ENCODE measurements around the gene CCDC106.

CCDC106 gene

DNA sequence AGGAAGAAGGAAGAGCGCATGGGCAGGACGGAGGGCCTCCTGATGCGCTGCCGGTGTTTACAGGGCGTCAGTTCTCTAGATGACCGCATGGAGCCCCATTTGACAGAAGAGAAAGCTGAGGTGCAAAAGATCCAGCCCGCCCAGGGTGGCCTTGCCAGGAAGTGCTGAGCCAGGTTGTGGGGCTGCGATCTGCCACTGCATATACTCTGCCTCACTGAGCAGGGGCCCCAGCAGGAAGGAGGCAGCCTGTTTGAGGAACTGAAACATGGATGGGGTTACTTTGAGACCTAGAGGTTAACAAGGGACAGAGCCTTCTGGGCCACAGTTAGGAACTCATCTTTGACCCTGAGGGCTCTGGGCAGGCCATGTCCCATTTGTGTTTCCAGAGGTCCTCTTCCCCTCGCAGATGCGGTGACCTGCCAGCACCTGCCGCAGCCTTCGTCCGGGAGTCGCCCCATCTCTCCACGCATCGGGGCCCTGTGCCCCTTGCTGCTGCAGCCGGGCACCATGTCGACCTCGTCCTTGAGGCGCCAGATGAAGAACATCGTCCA is 30.2 kb downstream of the CCDC106 start:
- H3K4me1 ChIP-seq (ENCODE audit: control insufficient read depth, insufficient read depth, low read length): peaks cover 60% of the 10 kb centered on the region
- H3K36me3 ChIP-seq (ENCODE audit: control insufficient read depth, insufficient read depth, low read length): peaks cover 32% of the 10 kb centered on the region
- H3K9ac ChIP-seq (ENCODE audit: low read length): no peak overlapping the region
- no peaks in the 10 kb centered on the region for H3K27me3 ChIP-seq (ENCODE audit: control insufficient read depth, insufficient read depth, low read length)
- no peaks in the 10 kb centered on the region for H3K9me3 ChIP-seq (ENCODE audit: control insufficient read depth, low read length)
- no peak overlapping the region for H3K4me3 ChIP-seq (ENCODE audit: low read length)

DNA sequence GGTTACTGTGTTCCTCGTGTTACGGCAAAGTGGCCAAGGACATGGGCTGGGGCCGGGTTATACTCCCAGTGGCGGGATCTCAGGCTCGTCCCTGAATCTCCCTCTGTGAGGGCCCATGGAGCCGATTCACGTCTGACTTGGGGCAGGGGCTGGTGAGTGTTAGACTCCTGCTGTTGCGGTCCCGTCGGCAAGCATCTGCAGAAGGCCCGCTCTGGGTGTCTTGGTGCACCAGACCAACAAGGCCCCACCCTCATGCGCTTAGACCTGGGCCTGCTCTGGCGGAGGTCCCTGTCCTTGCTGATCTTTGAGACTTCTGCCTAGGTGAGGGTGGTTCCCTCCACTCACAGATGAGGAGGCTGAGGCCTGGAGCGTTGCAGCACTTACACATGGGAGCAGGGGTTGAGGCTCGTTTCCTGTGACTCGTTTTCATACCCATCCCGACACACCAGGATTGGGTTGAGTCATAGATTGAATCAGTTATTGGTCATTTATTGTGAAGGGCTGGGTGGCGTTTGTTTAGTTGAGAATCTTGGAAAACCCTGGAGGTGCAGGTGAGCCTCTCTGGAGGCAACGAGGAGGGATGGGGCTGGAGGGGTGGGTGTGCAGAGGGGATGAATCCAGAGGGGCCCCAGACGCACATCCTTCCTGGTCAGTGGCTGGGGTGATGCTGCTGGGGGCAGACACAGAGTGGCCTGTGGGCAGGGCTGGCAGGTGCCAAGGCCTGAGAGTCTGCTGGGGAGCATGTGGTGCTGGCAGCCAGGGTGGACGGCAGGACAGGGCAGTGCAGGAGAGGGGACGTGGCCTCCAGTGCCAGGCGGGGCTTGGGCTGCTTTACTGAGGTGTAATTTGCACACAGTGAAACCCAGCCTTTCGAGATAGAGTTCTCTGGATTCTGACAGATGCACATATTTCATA is 31.6 kb downstream of the CCDC106 start:
- H3K4me1 ChIP-seq (ENCODE audit: control insufficient read depth, insufficient read depth, low read length): peaks cover 73% of the 10 kb centered on the region
- H3K9ac ChIP-seq (ENCODE audit: low read length): no peak overlapping the region
- H3K9me3 ChIP-seq (ENCODE audit: control insufficient read depth, low read length): no peaks in the 10 kb centered on the region
- H3K27me3 ChIP-seq (ENCODE audit: control insufficient read depth, insufficient read depth, low read length): no peaks in the 10 kb centered on the region
- H3K4me3 ChIP-seq (ENCODE audit: low read length): no peak overlapping the region
- H3K36me3 ChIP-seq (ENCODE audit: control insufficient read depth, insufficient read depth, low read length): peaks cover 32% of the 10 kb centered on the region

DNA sequence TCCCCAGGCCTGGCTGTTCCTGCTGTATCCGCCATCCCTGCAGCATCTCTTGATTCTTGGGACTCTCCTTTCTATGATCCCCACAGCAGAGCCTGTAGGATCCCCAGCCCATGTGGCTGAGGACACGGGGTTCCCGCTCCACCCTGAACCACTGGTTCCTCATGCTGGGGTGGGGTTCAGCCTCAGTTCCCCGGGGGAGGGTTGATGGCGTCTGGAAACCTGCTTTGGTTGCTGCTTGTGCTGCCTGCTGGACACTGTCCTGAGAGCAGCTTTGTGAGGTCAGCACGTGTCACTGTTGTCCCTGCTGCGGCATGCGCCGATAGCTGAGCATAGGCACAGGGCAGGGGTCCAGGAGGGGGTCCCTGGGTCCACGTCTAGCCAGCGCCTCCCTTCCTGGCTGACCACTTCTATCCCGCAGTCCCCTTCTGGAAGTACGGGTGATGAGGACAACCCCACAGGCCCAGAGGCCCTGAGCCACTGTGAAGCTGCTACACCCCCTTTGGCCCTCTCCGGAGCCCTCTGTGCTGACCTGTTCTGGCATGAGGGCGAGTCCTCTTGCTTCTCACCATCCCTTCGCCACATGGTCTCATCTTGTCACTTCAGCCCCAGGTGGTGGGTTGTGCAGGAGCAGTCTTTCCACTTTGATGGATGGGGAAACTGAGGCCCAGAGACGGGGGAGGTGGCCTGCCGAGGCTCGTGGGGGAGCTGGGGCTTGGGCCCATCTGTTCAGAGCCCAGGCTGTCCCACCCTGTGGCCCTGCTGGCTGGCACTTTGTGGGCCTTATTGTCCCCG is 32.5 kb downstream of the CCDC106 start:
- Histone ChIP-seq H3K4me3 (ENCODE audit: low read length) (no peak overlapping the region), H3K4me1 (ENCODE audit: control insufficient read depth, insufficient read depth, low read length) (peaks cover 82% of the 10 kb centered on the region), H3K9ac (ENCODE audit: low read length) (no peak overlapping the region), H3K27me3 (ENCODE audit: control insufficient read depth, insufficient read depth, low read length) (no peaks in the 10 kb centered on the region), H3K36me3 (ENCODE audit: control insufficient read depth, insufficient read depth, low read length) (peaks cover 39% of the 10 kb centered on the region), H3K9me3 (ENCODE audit: control insufficient read depth, low read length) (no peaks in the 10 kb centered on the region)

DNA sequence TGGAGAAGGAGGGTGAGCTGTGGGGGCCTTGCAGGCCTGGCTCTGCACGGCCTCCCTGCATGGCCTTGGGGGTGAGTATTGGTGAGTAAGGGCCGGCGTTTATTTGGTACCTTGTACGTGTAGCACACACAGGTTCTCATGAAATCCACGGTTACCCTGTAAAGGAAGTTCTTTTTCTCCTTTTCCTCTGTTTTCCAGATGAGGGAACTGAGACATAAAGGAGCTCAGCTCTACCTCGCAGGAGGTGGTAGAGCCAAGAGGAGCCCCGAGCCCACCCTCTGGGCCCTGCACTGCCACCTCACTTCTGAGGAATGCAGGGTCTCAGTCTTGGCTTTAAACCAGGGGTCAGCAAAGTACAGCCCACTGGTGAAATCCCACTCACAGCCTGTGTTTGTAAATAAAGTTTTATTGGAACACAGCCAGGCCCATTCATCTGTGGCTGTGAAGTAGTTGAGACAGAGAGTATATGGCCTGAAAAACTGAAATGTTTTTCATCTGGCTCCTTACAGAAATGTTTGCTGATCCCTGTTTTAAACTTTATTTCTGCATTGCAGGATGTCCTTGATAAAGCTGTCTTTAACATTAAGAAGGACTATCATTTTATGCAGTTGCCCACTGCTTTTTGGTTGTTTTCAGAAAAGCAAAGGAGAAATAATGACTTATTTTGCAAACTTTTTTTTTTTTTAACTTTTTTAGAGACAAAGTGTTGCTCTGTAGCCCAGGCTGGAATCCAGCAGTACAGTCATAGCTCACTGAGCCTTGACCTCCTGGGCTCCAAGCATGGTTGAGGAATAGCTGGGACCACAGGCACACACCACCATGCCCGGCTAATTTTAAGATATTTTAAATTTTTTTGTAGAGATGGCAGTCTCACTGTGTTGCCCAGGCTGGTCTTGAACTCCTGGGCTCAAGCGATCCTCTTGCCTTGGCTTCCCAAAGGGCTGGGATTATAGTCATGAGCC is 33.4 kb downstream of the CCDC106 start:
- H3K36me3 ChIP-seq (ENCODE audit: control insufficient read depth, insufficient read depth, low read length): peaks cover 43% of the 10 kb centered on the region
- H3K9me3 ChIP-seq (ENCODE audit: control insufficient read depth, low read length): no peaks in the 10 kb centered on the region
- no peaks in the 10 kb centered on the region for H3K27me3 ChIP-seq (ENCODE audit: control insufficient read depth, insufficient read depth, low read length)
- H3K9ac ChIP-seq (ENCODE audit: low read length): no peak overlapping the region
- no peak overlapping the region for H3K4me3 ChIP-seq (ENCODE audit: low read length)
- H3K4me1 ChIP-seq (ENCODE audit: control insufficient read depth, insufficient read depth, low read length): peaks cover 91% of the 10 kb centered on the region

DNA sequence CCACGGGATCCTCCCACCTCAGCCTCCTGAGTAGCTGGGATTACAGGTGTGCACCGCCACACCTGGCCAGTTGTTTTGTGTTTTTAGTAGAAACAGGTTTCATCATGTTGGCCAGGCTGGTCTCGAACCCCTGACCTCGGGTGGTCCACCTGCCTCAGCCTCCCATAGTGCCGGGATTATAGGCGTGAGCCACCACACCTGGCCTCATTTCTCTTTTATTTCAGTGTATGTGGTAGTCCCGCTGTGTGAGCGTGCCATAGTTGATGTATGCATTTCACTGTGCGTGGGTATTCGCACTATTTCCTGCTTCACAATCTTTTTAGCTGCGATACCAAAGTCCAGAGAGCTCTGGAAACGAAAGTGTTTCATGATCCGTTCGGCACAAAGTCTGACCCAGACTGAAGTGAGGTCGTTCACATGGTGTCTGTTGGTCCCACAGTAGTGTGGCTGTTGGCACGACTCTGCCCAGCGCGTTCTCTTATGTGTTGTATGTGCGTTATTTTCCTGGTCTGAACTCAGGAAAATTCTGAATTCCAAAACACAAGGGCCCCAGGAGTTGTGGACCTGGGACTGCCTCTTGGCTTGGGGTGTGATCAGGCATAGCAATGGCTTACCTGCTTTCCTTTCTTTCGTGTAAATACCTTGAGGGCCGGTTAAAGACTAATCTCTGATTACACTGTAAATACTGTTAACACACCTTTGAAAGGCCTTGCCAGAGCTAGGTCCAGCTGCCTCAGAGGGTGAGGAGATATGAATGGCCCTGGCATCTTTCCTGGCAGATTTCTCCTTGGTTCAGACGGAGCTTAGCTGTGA is 35.6 kb downstream of the CCDC106 start:
- Histone ChIP-seq H3K4me1 (ENCODE audit: control insufficient read depth, insufficient read depth, low read length) (peaks cover 92% of the 10 kb centered on the region), H3K27me3 (ENCODE audit: control insufficient read depth, insufficient read depth, low read length) (no peaks in the 10 kb centered on the region), H3K36me3 (ENCODE audit: control insufficient read depth, insufficient read depth, low read length) (peaks cover 41% of the 10 kb centered on the region), H3K9ac (ENCODE audit: low read length) (peak overlapping the region; percentile 32), H3K4me3 (ENCODE audit: low read length) (peak overlapping the region; percentile 0), H3K9me3 (ENCODE audit: control insufficient read depth, low read length) (no peaks in the 10 kb centered on the region)

DNA sequence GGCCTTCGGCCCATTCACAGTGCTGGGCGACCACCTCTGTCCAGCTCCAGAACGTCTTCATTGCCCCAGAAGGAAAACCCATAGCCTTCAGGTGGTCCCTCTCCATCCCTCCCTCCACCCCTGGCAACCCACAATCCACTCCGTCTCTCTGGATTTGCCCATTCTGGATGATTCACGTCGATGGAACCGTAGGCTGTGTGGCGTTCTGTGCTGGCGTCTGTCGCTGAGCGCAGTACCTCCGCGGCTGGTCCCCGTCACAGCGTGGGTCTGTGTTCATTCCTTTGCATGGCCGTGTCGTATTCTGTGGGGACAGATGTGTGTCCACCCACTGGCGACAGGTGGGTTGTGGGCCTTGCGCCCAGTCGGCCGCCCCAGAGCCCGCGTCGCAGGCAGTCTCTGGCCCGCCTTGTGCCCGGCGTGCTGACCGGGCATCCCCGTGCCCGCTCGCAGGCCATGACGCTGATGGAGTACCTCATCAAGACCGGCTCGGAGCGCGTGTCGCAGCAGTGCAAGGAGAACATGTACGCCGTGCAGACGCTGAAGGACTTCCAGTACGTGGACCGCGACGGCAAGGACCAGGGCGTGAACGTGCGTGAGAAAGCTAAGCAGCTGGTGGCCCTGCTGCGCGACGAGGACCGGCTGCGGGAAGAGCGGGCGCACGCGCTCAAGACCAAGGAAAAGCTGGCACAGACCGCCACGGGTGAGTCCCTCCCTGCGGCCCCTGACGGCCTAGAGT is 37.1 kb downstream of the CCDC106 start:
- Histone ChIP-seq H3K9me3 (ENCODE audit: control insufficient read depth, low read length) (no peaks in the 10 kb centered on the region), H3K9ac (ENCODE audit: low read length) (peak overlapping the region; percentile 38), H3K27me3 (ENCODE audit: control insufficient read depth, insufficient read depth, low read length) (no peaks in the 10 kb centered on the region), H3K36me3 (ENCODE audit: control insufficient read depth, insufficient read depth, low read length) (peaks cover 39% of the 10 kb centered on the region), H3K4me1 (ENCODE audit: control insufficient read depth, insufficient read depth, low read length) (peaks cover 92% of the 10 kb centered on the region), H3K4me3 (ENCODE audit: low read length) (no peak overlapping the region)

DNA sequence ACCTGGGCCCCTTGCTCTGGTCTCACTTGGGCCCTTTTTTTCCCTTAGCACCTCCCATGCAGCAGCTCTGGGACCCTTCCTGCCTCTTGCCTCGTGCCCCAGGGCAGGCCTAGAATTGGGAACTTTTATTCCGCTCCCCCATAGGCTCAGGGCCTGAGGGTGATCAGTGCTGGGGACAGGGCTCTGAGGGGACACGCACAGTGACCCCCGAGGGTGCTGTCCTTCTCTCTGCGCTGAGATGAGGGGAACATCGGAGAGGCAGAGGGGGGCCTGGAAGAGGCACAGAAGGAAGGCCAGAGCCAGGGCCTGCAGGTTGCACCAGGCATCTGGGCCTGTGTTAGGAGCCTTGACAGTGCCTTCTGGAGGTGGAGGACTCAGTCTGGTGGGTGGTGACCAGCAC is 37.8 kb downstream of the CCDC106 start:
- H3K9ac ChIP-seq (ENCODE audit: low read length): peak overlapping the region; percentile 9
- no peak overlapping the region for H3K4me3 ChIP-seq (ENCODE audit: low read length)
- H3K4me1 ChIP-seq (ENCODE audit: control insufficient read depth, insufficient read depth, low read length): peaks cover 86% of the 10 kb centered on the region
- no peaks in the 10 kb centered on the region for H3K9me3 ChIP-seq (ENCODE audit: control insufficient read depth, low read length)
- H3K27me3 ChIP-seq (ENCODE audit: control insufficient read depth, insufficient read depth, low read length): no peaks in the 10 kb centered on the region
- peaks cover 41% of the 10 kb centered on the region for H3K36me3 ChIP-seq (ENCODE audit: control insufficient read depth, insufficient read depth, low read length)

DNA sequence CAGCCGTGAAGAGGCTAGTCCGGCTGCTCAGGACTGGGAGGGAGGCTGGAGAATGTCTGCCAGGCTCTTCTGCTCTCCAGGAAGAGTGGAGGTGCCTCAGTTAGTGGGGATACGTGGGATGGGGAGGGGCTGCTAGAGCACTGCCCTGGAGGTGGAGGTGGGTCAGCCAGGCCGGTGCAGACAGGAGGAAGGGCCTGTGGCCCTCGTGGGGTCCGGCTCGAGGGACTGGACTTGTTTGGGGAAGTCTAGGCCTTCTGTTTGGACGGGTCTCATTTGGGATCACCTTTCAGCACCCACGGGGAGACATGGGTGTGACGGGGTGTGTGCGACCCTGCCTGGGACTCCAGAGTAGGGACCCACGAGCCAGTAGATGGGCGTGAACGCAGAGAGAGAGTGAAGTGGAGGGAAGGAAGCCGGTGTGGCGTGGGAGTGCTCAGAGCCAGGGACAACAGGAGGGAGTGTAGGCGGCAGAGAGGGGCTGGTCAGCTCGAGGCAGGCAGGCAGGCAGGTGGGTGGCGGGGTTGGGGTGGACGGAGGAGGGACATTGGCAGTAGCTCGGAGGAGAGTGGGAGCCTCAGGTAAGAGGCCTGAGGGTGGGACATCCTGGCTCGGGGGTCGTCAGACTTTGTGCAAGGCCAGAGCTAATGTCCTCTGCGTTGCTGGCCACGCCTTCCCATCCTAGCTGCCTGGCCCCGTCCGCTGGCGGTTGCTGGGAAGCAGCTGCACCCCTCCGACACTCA is 38.5 kb downstream of the CCDC106 start:
- Histone ChIP-seq H3K4me3 (ENCODE audit: low read length) (no peak overlapping the region), H3K27me3 (ENCODE audit: control insufficient read depth, insufficient read depth, low read length) (no peaks in the 10 kb centered on the region), H3K36me3 (ENCODE audit: control insufficient read depth, insufficient read depth, low read length) (peaks cover 36% of the 10 kb centered on the region), H3K9me3 (ENCODE audit: control insufficient read depth, low read length) (no peaks in the 10 kb centered on the region), H3K9ac (ENCODE audit: low read length) (no peak overlapping the region), H3K4me1 (ENCODE audit: control insufficient read depth, insufficient read depth, low read length) (peaks cover 79% of the 10 kb centered on the region)

DNA sequence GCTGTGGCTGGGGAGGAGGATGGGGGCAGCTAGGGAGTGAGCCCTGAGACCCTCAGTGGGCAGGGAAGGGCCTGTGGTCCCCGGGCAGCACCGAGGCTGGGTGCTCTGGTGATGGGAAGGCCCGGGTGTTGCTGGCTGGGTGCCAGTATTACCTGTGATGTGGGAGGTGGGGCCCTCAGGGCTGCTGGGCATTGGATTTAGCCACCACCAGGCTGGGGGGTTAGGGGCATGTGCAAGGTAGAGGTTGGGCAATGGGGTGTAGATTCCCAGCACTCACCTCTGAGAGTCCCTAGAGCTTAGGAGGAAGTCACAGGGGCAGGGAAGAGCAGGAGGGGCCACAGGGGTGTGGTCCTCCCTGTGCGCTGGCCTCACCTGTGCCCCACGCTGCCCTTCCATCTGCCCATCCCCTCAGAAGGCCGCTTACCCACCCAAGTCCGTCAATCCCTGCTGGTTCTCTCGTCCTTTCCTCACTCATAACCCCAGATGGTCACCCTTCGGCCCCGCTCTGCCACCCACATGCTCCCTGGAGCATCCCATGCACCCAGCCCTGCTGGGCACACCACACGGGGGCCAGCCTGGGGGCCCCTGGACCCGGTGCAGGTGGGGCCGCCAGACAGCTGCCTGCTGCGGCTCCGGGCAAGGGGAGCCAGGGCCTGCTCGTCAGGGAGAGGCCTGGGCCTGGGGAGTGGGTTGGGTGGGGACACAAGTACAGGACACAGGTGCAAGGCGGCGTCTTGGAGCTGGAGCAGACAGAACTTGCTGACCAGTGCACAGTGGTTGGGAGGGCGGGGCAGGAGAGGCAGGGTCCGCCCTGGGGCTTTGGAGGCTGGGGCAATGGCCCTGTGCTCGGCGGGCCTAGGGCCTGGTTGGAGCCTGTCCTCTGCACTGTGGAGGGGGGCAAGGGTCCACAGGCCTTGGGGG is 39.5 kb downstream of the CCDC106 start:
- Histone ChIP-seq H3K9ac (ENCODE audit: low read length) (peak overlapping the region; percentile 41), H3K4me3 (ENCODE audit: low read length) (no peak overlapping the region), H3K36me3 (ENCODE audit: control insufficient read depth, insufficient read depth, low read length) (peaks cover 41% of the 10 kb centered on the region), H3K9me3 (ENCODE audit: control insufficient read depth, low read length) (no peaks in the 10 kb centered on the region), H3K27me3 (ENCODE audit: control insufficient read depth, insufficient read depth, low read length) (no peaks in the 10 kb centered on the region), H3K4me1 (ENCODE audit: control insufficient read depth, insufficient read depth, low read length) (peaks cover 70% of the 10 kb centered on the region)
